HCT116 (cell line): ENCODE measurements around the gene RASGRF1.

Experiments
- CTCF ChIP-seq, 3 experiments: fragments of 200-600 bp in 1 of 3; sonication (generic) in 1 of 3; IDR thresholded peaks in 2 of 3; conservative IDR thresholded peaks in 1 of 3; 2 replicates each; pipeline ENCODE4 v1.5.1; 2012 to 2017; ENCODE audit warnings: low read depth in 2 of 3, low read length in 2 of 3, antibody characterized with exemption in 1 of 3, borderline replicate concordance in 1 of 3, control low read depth in 1 of 3, mild to moderate bottlenecking in 1 of 3, mixed read lengths in 1 of 3, mixed run types in 1 of 3, moderate library complexity in 1 of 3; ENCODE audit not compliant: insufficient read depth in 1 of 3
- EZH2 ChIP-seq: fragments of 200-600 bp; sonication (generic); IDR thresholded peaks from 2 replicates; pipeline ENCODE4 v1.6.1; 2017; ENCODE audit warnings: antibody characterized with exemption, mixed run types
- EZH2phosphoT487 ChIP-seq: fragments of 200-600 bp; IDR thresholded peaks from 2 replicates; pipeline ENCODE4 v1.6.1; 2018; ENCODE audit warnings: antibody characterized with exemption, borderline replicate concordance
- MAX ChIP-seq: IDR thresholded peaks from 2 replicates; pipeline ENCODE4 v1.6.1; 2012
- POLR2A ChIP-seq: IDR thresholded peaks from 2 replicates; pipeline ENCODE4 v1.7.0; 2011; ENCODE audit warnings: borderline replicate concordance; ENCODE audit not compliant: insufficient read depth, insufficient read length; ENCODE audit errors: extremely low read depth
- POLR2AphosphoS5 ChIP-seq: IDR thresholded peaks from 2 replicates; pipeline ENCODE4 v1.6.1; 2011; ENCODE audit warnings: mild to moderate bottlenecking, low read depth, low read length, moderate library complexity
- RAD21 ChIP-seq: IDR thresholded peaks from 2 replicates; pipeline ENCODE4 v1.6.1; 2012; ENCODE audit warnings: low read depth, mild to moderate bottlenecking
- REST ChIP-seq: IDR thresholded peaks from 2 replicates; pipeline ENCODE4 v1.6.1; 2012; ENCODE audit warnings: low read depth
- SP1 ChIP-seq: IDR thresholded peaks from 2 replicates; pipeline ENCODE4 v1.6.1; 2012; ENCODE audit warnings: low read depth
- TCF7L2 ChIP-seq: IDR thresholded peaks from 2 replicates; pipeline ENCODE4 v1.7.0; 2011; ENCODE audit warnings: borderline replicate concordance, inconsistent platforms; ENCODE audit not compliant: insufficient read depth, insufficient read length; ENCODE audit errors: extremely low read depth
- YY1 ChIP-seq: IDR thresholded peaks from 2 replicates; pipeline ENCODE4 v1.6.1; 2011; ENCODE audit warnings: low read length, low read depth, moderate library complexity, mild to moderate bottlenecking; ENCODE audit not compliant: insufficient replicate concordance; ENCODE audit errors: extremely low read depth
- ZFX ChIP-seq: fragments of 450-650 bp; IDR thresholded peaks from 2 replicates; pipeline ENCODE4 v1.6.1; 2017
- ZNF274 ChIP-seq: fragments of 200-500 bp; sonication (Bioruptor generic); IDR thresholded peaks from 2 replicates; pipeline ENCODE4 v1.6.1; 2014; ENCODE audit warnings: mild to moderate bottlenecking, low read depth, low read length, inconsistent platforms

GRCh38 chr15:79068790-79069189 is 21.8 kb downstream of the RASGRF1 start:
- TF ChIP-seq CTCF (IDR thresholded peaks at IDR 0.05 in 2 of 3, conservative IDR thresholded peaks at IDR 0.05 in 1 of 3; ENCODE audit: borderline replicate concordance in 1 of 3, insufficient read depth in 1 of 3, low read depth in 2 of 3, low read length in 2 of 3) (no peak), POLR2A (no peak), EZH2 (no peak), YY1 (no peak), RAD21 (no peak), TCF7L2 (no peak), MAX (no peak), ZNF274 (no peak), SP1 (no peak), REST (no peak), POLR2AphosphoS5 (no peak), ZFX (no peak), EZH2phosphoT487 (no peak)
